Tibial nerve (tissue), 3 donors: ENCODE measurements around the gene TRPM2.

Experiments
- POLR2A ChIP-seq, 2 donors: fragments of 450-650 bp; IDR thresholded peaks; one replicate each; pipeline ENCODE4 v1.6.1; 2017; ENCODE audit warnings: antibody characterized with exemption in 2 of 2, mild to moderate bottlenecking in 2 of 2, moderate library complexity in 2 of 2
- TF ChIP-seq, protein P1 (sequence below), 5 experiments: fragments of 200-600 bp in 3 of 5; fragments of 450-650 bp in 2 of 5; sonication (generic) in 3 of 5; IDR thresholded peaks; one replicate each; pipeline ENCODE4 v1.5.1; 2016 to 2019; ENCODE audit warnings: antibody characterized with exemption in 5 of 5, mild to moderate bottlenecking in 3 of 5, moderate library complexity in 2 of 5

DNA sequence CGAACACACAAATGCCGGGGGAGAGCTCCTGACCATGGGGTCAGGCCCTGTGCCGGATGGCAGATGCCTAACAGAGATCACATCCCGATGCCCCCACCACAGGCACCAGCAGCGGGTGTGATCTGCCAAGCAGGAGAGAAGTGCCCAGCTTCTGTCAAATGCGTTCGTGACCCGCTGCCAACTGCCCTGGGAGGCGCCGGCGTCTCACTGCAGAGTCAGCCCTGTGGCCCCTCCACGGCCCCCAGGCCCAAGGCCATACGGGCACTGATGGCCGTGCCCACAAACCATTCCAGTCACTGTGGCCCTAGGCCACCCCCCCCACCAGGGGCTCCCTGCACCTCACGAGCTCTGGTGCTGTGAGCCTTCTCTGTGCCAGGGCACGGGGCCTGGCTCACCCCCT lies 22.2 kb upstream of the TRPM2 start:
- TF ChIP-seq, protein P1, sequence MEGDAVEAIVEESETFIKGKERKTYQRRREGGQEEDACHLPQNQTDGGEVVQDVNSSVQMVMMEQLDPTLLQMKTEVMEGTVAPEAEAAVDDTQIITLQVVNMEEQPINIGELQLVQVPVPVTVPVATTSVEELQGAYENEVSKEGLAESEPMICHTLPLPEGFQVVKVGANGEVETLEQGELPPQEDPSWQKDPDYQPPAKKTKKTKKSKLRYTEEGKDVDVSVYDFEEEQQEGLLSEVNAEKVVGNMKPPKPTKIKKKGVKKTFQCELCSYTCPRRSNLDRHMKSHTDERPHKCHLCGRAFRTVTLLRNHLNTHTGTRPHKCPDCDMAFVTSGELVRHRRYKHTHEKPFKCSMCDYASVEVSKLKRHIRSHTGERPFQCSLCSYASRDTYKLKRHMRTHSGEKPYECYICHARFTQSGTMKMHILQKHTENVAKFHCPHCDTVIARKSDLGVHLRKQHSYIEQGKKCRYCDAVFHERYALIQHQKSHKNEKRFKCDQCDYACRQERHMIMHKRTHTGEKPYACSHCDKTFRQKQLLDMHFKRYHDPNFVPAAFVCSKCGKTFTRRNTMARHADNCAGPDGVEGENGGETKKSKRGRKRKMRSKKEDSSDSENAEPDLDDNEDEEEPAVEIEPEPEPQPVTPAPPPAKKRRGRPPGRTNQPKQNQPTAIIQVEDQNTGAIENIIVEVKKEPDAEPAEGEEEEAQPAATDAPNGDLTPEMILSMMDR (IDR thresholded peaks at IDR 0.05): no peak
- TF ChIP-seq POLR2A (IDR thresholded peaks at IDR 0.05): no peak
